IMR-90 (cell line): Measurements from ENCODE around the gene AGAP2. TPM values are rescaled to one million over a fixed set of nuclear protein-coding genes. Genes with fewer than 3 reads are reported as not detected.

ENCODE experiments used
- ATAC-seq: fragments of 200-7000 bp; cut with Tn5 transposase; 2 replicates; pipeline ENCODE4 v1.9.1; 2020; ENCODE audit warnings: low read depth, mild to moderate bottlenecking, moderate library complexity
- BruUV-seq: library from RNA; stranded (reverse); fragments of 400-500 nt; replicated peaks from 2 replicates; lab custom pipeline; 2021; lab: Mats Ljungman, UMichigan
- CTCF ChIA-PET: fragments of 300-600 bp; formaldehyde crosslinking; extraction: SDS; loops from one replicate; lab custom pipeline; 2021; ENCODE audit warnings: antibody characterized with exemption; lab: Yijun Ruan, JAX
- POLR2A ChIA-PET: fragments of 300-600 bp; sonication (Branson Sonifier 250); formaldehyde crosslinking; loops from one replicate; lab custom pipeline; 2022; ENCODE audit warnings: antibody characterized with exemption; ENCODE audit not compliant: unreplicated experiment; lab: Charles Lee
- DNase-seq: peaks from one replicate; pipeline ENCODE4 v3.0.0; 2013
- H2AFZ ChIP-seq: replicated peaks from 2 replicates; pipeline ENCODE3; 2013; ENCODE audit warnings: low read length, mild to moderate bottlenecking; ENCODE audit not compliant: poor library complexity
- H2AK5ac ChIP-seq: 2 replicates; pipeline ENCODE4 v1.6.1; 2013; ENCODE audit warnings: low read depth, low read length, inconsistent platforms
- H2AK9ac ChIP-seq: replicated peaks from 2 replicates; pipeline ENCODE3; 2013; ENCODE audit warnings: mild to moderate bottlenecking, low read depth, low read length, moderate library complexity; ENCODE audit not compliant: poor library complexity
- H2BK120ac ChIP-seq: 2 replicates; pipeline ENCODE4 v1.6.1; 2013; ENCODE audit warnings: low read depth, low read length, inconsistent platforms
- H2BK15ac ChIP-seq: 3 replicates; pipeline ENCODE4 v1.6.1; 2013; ENCODE audit warnings: low read depth, low read length, inconsistent platforms
- H2BK20ac ChIP-seq: 2 replicates; pipeline ENCODE4 v1.6.1; 2013; ENCODE audit warnings: low read depth, mild to moderate bottlenecking, inconsistent platforms, low read length, moderate library complexity
- H2BK5ac ChIP-seq: 2 replicates; pipeline ENCODE4 v1.6.1; 2013; ENCODE audit warnings: mild to moderate bottlenecking, low read depth, low read length, inconsistent platforms; ENCODE audit not compliant: poor library complexity, severe bottlenecking
- H3K14ac ChIP-seq: replicated peaks from 2 replicates; pipeline ENCODE4 v1.6.1; 2013; ENCODE audit warnings: low read depth, low read length, inconsistent platforms
- H3K18ac ChIP-seq: 2 replicates; pipeline ENCODE4 v1.6.1; 2013; ENCODE audit warnings: low read depth, low read length, control low read depth
- H3K23ac ChIP-seq: 2 replicates; pipeline ENCODE4 v1.6.1; 2013; ENCODE audit warnings: low read depth, low read length, inconsistent platforms
- H3K27ac ChIP-seq: 2 replicates; pipeline ENCODE4 v1.5.1; 2013; ENCODE audit warnings: mild to moderate bottlenecking, control low read depth, low read length; ENCODE audit not compliant: insufficient read depth
- H3K27me3 ChIP-seq: 2 replicates; pipeline ENCODE4 v1.6.1; 2013; ENCODE audit warnings: low read length; ENCODE audit not compliant: control insufficient read depth, insufficient read depth
- H3K36me3 ChIP-seq: 2 replicates; pipeline ENCODE4 v1.6.1; 2013; ENCODE audit warnings: low read length, mixed read lengths; ENCODE audit not compliant: control insufficient read depth, insufficient read depth
- H3K4ac ChIP-seq: 2 replicates; pipeline ENCODE4 v1.6.1; 2013; ENCODE audit warnings: low read depth, low read length, inconsistent platforms
- H3K4me1 ChIP-seq: 2 replicates; pipeline ENCODE4 v1.6.1; 2013; ENCODE audit warnings: low read length, mixed read lengths; ENCODE audit not compliant: control insufficient read depth, insufficient read depth
- H3K4me2 ChIP-seq: 2 replicates; pipeline ENCODE4 v1.6.1; 2013; ENCODE audit warnings: low read depth, mild to moderate bottlenecking, control low read depth, low read length, moderate library complexity
- H3K4me3 ChIP-seq: 2 replicates; pipeline ENCODE4 v1.5.1; 2013; ENCODE audit warnings: low read depth, mild to moderate bottlenecking, control low read depth, low read length, moderate library complexity; ENCODE audit not compliant: insufficient read depth
- H3K56ac ChIP-seq: 2 replicates; pipeline ENCODE4 v1.6.1; 2013; ENCODE audit warnings: low read length, inconsistent platforms; ENCODE audit not compliant: insufficient read depth; ENCODE audit errors: extremely low read depth
- H3K79me1 ChIP-seq, 2 experiments: 2 replicates each; pipeline ENCODE4 v1.6.1; 2013; ENCODE audit warnings: low read length in 2 of 2, inconsistent platforms in 1 of 2, low read depth in 1 of 2
- H3K9ac ChIP-seq: 2 replicates; pipeline ENCODE4 v1.6.1; 2013; ENCODE audit warnings: low read depth, low read length, control low read depth
- H3K9me1 ChIP-seq: 2 replicates; pipeline ENCODE4 v1.6.1; 2013; ENCODE audit warnings: low read length, inconsistent platforms; ENCODE audit not compliant: insufficient read depth
- H3K9me3 ChIP-seq: 2 replicates; pipeline ENCODE4 v1.6.1; 2013; ENCODE audit warnings: low read length; ENCODE audit not compliant: control insufficient read depth, insufficient read depth
- H4K20me1 ChIP-seq: 2 replicates; pipeline ENCODE4 v1.6.1; 2013; ENCODE audit warnings: low read length, inconsistent platforms; ENCODE audit not compliant: insufficient read depth
- H4K5ac ChIP-seq: 2 replicates; pipeline ENCODE4 v1.6.1; 2013; ENCODE audit warnings: mild to moderate bottlenecking, low read depth, low read length, control low read depth
- H4K8ac ChIP-seq, 2 experiments: 2 replicates each; pipeline ENCODE4 v1.6.1; 2013; ENCODE audit warnings: low read depth in 2 of 2, low read length in 2 of 2, control low read depth in 1 of 2, inconsistent platforms in 1 of 2
- H4K91ac ChIP-seq: 2 replicates; pipeline ENCODE4 v1.6.1; 2013; ENCODE audit warnings: low read depth, low read length, inconsistent platforms; ENCODE audit not compliant: insufficient read depth
- CHD1 ChIP-seq: IDR thresholded peaks from 2 replicates; pipeline ENCODE4 v1.6.1; 2012; ENCODE audit warnings: low read depth, low read length, improper control_type of control experiment
- MXI1 ChIP-seq: IDR thresholded peaks from 2 replicates; pipeline ENCODE4 v1.6.1; 2012; ENCODE audit warnings: low read depth, mild to moderate bottlenecking, low read length, moderate library complexity, borderline replicate concordance
- NFE2L2 ChIP-seq: fragments of 150-350 bp; IDR thresholded peaks from 2 replicates; pipeline ENCODE4 v1.6.1; 2016; ENCODE audit warnings: low read depth, mild to moderate bottlenecking, low read length
- RAD21 ChIP-seq: IDR thresholded peaks from 2 replicates; pipeline ENCODE4 v1.6.1; 2012; ENCODE audit warnings: low read length, improper control_type of control experiment
- RCOR1 ChIP-seq: IDR thresholded peaks from 2 replicates; pipeline ENCODE4 v1.6.1; 2012; ENCODE audit warnings: mild to moderate bottlenecking, low read length, improper control_type of control experiment; ENCODE audit not compliant: insufficient replicate concordance
- RFX5 ChIP-seq: IDR thresholded peaks from 2 replicates; pipeline ENCODE4 v1.8.0; 2012; ENCODE audit warnings: low read depth, mild to moderate bottlenecking, low read length, moderate library complexity
- SMC3 ChIP-seq: fragments of 150-350 bp; IDR thresholded peaks from 2 replicates; pipeline ENCODE4 v1.6.1; 2016; ENCODE audit warnings: low read depth, mild to moderate bottlenecking, antibody characterized with exemption, low read length, moderate library complexity
- WGBS, 2 experiments: methylation state at CpG; one replicate each; pipeline versions ENCODE4 v1.1.5 to v1.1.7; 2013; ENCODE audit warnings: missing lambda C conversion rate in 2 of 2; ENCODE audit not compliant: insufficient read length in 1 of 2; ENCODE audit errors: extremely low coverage in 2 of 2; 5-methylcytosine and 5-hydroxymethylcytosine counted together
- dilution Hi-C: fragments of 300-500 bp; cut with HindIII; formaldehyde crosslinking; loops from one replicate; pipeline ENCODE4 v1.14.3; 2018; ENCODE audit warnings: low sequenced_read_pairs; ENCODE audit not compliant: unreplicated experiment
- in situ Hi-C: fragments of 300-500 bp; cut with MboI; formaldehyde crosslinking; loops from 3 replicates; pipeline ENCODE4 v1.14.3; 2019; ENCODE audit warnings: low sequenced_read_pairs, inconsistent platforms, mixed read lengths
- intact Hi-C: fragments of 100-400 bp; cut with micrococcal nuclease; formaldehyde crosslinking; loops from 2 replicates; pipeline ENCODE4 v1.10.0; 2022
- polyA plus RNA-seq, 3 experiments: library from polyadenylated mRNA; depleted of rRNA; stranded (reverse); fragments of >200 nt; gene quantifications; 2 replicates each; pipeline ENCODE4 v1.2.3, GENCODE V29; 2012; ENCODE audit warnings: low replicate concordance in 1 of 3
- total RNA-seq: library from RNA; depleted of rRNA; stranded (reverse); fragments of >200 nt; gene quantifications from 2 replicates; pipeline ENCODE4 v1.2.3, GENCODE V29; 2012
- TF ChIP-seq, protein P1 (sequence below): fragments of 150-350 bp; IDR thresholded peaks from 2 replicates; pipeline ENCODE4 v1.6.1; 2017; ENCODE audit warnings: mild to moderate bottlenecking, antibody characterized with exemption, low read length, low read depth

AGAP2 gene
- total and polyA plus RNA-seq, 2 of the 4 experiments (the other 2 are of a cell fraction), result 0.03 to 0.18 TPM

DNA sequence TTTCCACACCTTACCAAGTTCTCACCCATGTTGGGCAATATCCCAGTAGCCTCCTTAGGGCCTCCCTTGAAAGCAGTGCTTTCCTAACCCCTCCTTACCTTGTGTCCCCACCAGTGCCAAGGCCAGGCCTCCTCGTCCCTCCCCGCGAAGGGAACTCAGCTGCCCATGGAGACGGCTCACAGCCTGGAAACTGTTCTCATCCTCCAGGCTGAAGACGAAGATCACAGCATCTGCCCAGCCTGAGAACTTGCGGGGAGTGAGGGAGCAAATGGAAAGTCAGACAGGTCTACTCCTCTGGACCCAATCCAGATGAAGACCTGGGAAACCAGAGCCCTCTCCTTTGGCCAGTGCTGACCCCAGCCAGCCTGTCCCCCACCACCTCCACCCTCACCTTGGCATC, 4.6 kb downstream of the AGAP2 start:
- H3K27me3 ChIP-seq, result peaks cover 75% of the 10 kb centered on the region
- POLR2A ChIA-PET, result no interaction called here

More for the DNA sequence above, 4.6 kb downstream of the AGAP2 start:
- intact Hi-C loops (no loop called here), dilution Hi-C loops (no loop called here), in situ Hi-C loops (loop anchor here (10.0 kb wide), 1 partner anchor 149 kb away; no protein-coding TSS in a partner anchor)
- Histone ChIP-seq H3K4ac (no peak overlapping the region), H3K18ac (no peak overlapping the region), H4K20me1 (0 out of 2 replicates have a peak, but pooled peaks cover 10% of the 10 kb centered on the region), H3K79me1 (no peaks in the 10 kb centered on the region), H3K27ac (no peak overlapping the region), H3K36me3 (no peaks in the 10 kb centered on the region), H2AK9ac (no peak overlapping the region), H4K91ac (no peak overlapping the region), H3K9me1 (no peaks in the 10 kb centered on the region), H3K23ac (no peak overlapping the region), H2BK15ac (no peak overlapping the region), H3K9me3 (no peaks in the 10 kb centered on the region; the same call in 1 of the 2 replicates), H3K56ac (no peak overlapping the region), H3K9ac (no peak overlapping the region), H2AK5ac (no peak overlapping the region), H2BK20ac (no peak overlapping the region), H2AFZ (no peak overlapping the region), H3K4me1 (0 out of 2 replicates have a peak, but pooled peaks cover 3% of the 10 kb centered on the region), H2BK120ac (no peak overlapping the region), H3K4me2 (no peak overlapping the region), H2BK5ac (no peak overlapping the region), H4K8ac (no peak overlapping the region), H3K14ac (no peak overlapping the region), H4K5ac (no peak overlapping the region), H3K4me3 (no peak overlapping the region)
- TF ChIP-seq RCOR1 (no peak), NFE2L2 (no peak), SMC3 (no peak), CHD1 (no peak), RAD21 (no peak), MXI1 (no peak), RFX5 (no peak)
- TF ChIP-seq, protein P1, sequence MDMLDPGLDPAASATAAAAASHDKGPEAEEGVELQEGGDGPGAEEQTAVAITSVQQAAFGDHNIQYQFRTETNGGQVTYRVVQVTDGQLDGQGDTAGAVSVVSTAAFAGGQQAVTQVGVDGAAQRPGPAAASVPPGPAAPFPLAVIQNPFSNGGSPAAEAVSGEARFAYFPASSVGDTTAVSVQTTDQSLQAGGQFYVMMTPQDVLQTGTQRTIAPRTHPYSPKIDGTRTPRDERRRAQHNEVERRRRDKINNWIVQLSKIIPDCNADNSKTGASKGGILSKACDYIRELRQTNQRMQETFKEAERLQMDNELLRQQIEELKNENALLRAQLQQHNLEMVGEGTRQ, result no peak
- ATAC-seq (no peak), DNase-seq (no peak)
- WGBS, 2 experiments, result 67% methylated on average over 3 of the region's 6 CpGs; no CpG with 5 or more reads in 1 of the 2 experiments
- no TSS peak for BruUV-seq
- CTCF ChIA-PET, result no interaction called here
